HG02588 (cell line): ENCODE results near the gene TULP1.

Experiments used
- ATAC-seq: cut with Tn5 transposase; IDR thresholded peaks from one replicate; pipeline ENCODE4 v1.9.1; 2021; ENCODE audit warnings: mild to moderate bottlenecking, moderate library complexity; ENCODE audit not compliant: unreplicated experiment

The TULP1 gene

DNA sequence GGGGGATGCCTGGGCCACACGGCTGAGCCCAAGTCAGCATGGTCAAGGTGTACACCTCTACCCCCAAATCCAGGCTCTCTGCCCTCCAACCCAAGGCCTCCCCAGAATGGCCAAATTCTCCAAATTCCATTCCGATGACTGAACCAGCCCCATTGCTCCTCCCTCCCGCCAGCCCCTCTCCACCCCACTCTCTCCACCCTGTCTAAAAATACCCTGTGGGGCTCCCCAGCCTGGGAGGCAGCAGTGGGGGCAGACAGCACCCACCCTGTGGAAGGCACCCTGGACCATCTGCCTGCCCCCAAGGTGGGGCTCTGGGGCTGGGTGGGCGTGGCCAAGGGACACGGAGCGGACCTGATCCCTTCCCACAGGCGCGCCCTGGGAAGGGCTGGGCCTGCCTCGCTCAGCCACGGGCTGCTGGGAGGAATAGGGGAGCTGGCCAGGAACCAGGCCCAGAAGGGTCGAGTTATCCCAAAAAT is 27.3 kb downstream of the TULP1 start:
- no peak for ATAC-seq

DNA sequence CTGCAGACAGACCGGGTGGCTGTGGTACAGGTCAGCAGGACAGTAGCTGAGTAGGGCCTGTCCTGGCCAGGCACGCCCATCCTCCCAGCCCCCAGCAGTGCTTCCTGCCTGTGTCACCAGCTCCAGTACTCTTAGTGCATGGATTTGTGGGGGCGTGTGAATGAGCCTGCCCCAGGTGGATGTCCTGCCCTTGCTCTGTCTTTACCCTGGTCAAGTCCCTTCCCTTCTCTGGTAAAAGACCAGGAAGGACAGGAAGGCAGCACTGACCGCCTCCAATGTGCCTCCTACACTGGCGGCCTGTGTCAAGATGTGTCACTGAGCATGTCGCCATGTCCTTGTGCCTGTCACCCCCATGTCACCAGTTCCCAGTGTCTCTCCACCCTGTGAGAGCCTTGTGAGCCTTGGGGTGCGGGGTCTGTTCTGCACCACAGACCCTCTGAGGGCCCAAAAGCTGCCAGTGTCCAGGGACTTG is 27.7 kb downstream of the TULP1 start:
- no peak for ATAC-seq

DNA sequence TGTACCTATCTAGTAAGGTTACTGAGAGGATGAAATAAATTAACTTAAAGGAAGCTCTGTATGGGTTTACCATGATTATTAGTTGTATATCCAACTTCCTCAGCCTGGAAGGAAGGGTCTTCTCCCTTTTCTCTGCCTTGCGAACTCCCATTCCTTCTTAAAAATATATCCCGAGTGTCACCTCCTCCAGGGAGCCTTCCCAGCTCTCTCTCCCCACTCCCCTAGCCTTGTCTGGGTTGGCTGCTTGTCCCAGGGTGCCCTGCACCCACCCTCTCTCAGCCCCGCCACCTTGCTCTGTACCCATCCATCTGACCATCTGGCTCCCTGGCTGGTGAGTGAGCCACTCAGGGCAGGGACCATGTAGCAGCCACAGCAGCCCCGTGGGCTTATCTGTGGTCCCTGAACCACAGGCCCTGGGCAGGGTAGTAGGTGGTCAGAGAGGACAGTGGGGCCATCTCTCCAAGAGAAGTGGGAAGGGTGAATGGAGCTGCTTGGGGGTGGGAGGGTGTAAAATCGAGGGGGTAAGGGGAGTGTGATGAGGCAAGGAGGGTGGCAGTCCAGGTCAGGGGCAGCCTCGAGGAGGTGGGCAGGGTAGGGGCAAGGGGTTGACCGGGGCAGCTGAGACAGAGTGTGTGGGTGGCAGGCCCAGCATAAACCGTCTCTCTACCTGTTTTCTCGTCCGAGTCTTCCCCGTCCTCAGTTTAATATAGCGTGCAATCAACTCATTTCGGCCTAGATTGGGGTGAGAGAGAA is 28.6 kb downstream of the TULP1 start:
- ATAC-seq = no peak

DNA sequence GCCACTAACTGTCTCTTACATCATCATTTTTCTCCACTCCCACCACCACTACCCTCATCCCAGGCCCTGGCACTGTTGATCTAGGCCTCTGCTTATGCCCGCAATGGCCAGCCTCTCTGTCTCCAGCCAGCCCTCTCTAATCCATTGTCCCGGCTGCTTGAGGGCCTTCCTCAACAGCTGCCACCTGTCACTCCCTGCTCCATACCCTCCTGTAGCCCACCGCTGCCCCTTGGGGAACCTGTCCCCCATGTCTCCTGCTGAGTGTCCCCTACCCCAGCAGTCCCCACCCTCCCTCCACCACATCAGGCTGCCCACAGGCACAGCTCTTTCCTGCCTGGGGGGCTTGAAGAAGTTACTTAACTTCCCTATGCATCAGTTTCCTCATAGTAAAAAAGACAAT is 29.2 kb downstream of the TULP1 start:
- ATAC-seq = no peak

DNA sequence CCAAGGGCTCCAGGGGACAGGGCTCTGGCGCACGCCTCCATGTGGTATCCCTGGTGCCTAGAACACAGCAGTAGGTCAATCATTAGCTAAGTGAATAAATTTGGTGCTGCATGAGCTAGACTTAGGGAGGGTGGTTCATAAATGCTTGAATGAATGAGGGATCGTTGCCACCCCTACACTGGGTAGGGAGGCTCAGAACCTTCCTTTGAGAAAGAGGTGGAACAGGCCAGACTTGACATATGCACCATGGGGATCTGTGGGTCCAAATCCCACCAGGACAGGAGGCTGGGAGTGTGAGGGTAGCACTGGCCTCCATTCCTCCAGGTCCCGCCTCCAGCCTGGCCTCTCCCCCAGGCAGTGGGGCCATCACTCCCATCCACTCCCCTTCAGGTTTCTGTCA is 29.6 kb downstream of the TULP1 start:
- ATAC-seq = no peak

- no peak for ATAC-seq
Measured at GRCh38 chr6:35481226-35481625, 31.5 kb downstream of the TULP1 start.

- no peak for ATAC-seq
Measured at GRCh38 chr6:35480176-35480575, 32.5 kb downstream of the TULP1 start.

- ATAC-seq = no peak
Measured at GRCh38 chr6:35478259-35478658, 34.4 kb downstream of the TULP1 start.

DNA sequence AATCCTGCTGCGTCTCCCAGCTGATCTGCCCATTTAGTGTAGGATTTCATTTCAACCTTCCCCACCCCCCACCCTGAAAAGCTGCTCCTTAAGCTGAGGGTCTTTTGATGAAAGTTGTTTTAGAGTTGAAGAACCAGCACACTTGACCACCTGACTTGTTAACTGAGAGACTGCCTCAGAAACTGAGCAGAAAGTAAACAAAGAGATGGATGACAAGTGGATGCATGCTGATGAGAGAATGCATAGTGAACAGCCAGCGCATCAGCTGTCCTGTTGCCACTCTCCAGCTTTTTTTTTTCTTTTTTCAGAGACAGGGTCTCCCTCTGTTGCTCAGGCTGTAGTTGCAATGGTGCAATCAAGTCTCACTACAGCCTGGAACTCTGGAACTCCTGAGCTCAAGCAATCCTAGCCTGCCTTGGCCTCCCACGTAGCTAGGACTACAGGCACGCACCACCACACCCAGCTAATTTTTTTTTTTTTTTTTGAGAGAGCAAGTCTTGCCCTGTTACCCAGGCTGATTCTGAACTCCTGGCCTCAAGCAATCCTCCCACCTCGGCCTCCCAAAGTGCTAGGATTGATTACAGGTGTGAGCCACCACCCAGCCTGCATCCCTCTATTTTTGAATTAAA is 35.0 kb downstream of the TULP1 start:
- ATAC-seq = no peak

- ATAC-seq = no peak
Measured at GRCh38 chr6:35477028-35477427, 35.7 kb downstream of the TULP1 start.

DNA sequence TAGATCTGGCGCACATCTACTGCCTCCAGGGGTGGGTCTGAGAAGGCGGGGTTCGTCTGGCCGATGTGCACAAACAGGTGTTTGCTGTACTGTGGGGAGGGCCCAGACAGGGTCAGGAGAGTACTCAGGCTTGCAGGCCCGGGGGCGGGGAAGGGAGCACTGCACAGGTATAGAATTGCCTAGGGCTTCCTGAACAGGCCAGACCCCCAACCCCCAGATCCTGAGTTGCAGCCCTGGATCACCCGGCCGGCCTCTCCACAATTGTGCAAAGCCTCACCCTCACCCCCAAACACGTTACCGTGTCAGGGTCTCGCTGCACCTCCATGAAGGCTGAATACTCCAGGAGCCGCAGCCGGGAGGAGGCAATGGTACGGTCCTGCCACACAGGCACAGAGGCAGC is 36.7 kb downstream of the TULP1 start:
- ATAC-seq = no peak

DNA sequence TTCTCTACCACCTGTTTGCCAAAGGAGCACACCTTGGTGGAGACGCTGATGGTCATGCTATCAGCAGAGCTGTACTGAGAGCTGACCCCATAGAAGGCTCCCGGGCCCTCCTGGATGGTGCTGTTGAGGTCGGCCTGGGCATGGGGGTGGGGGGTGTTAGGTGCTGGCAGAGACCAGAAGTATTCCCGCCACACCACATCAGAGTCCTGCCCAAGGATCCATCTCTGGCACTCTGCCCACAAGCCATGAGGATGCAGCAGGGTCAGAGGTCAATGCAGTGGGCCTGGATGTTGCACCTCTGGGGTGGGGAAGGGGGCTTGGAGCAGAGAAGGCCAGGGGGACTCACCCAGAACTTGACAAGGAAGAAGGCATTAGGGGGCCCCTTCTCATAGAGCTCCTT is 37.1 kb downstream of the TULP1 start:
- no peak for ATAC-seq

- no peak for ATAC-seq
Measured at GRCh38 chr6:35474942-35475570, 37.6 kb downstream of the TULP1 start.

DNA sequence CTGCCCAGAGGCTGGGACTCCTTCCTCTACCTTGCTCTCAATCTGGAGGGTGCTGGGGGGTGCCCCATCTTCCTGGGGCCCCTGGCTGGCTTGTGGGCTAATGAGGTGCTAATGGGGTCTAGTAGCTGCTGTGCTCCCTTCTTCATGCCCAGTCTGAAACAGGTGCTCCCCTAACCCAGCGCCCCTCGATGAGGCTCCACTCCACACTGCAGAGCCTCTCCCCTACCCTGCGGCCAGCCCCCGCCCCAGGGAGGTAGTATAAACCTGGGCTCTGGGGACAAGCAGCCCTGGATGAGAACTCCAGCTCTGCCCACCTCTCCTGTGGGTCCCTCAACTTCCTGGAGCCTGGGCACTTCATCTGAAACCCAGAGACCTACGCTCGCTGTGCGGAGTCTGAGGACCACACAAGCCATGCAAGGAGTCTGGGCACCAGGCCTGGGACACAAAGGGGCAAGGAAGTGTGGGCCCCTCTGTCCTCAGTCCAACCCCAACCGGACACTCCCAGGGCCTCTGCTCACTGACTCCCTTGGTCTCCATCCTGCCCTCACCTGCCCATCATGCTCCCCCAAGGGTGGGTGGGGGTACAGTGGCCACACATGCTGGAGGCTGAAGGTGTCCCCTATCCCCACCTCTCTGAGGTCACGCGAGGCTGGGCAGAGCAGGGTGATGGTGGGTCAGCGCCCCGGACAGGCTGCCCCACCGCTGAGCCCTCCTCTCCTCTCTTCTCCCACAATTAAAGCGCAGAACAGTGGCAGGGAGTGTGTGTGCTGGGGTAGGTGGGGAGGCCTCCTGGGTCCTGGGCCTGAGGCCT is 38.4 kb downstream of the TULP1 start:
- no peak for ATAC-seq

GRCh38 chr6:35473850-35474130 is 38.9 kb downstream of the TULP1 start:
- no peak for ATAC-seq

GRCh38 chr6:35473075-35473849 is 39.4 kb downstream of the TULP1 start:
- no peak for ATAC-seq

- ATAC-seq = no peak
Measured at GRCh38 chr6:35471836-35472345, 40.8 kb downstream of the TULP1 start.

- no peak for ATAC-seq
Measured at GRCh38 chr6:35470663-35471120, 42.0 kb downstream of the TULP1 start.

DNA sequence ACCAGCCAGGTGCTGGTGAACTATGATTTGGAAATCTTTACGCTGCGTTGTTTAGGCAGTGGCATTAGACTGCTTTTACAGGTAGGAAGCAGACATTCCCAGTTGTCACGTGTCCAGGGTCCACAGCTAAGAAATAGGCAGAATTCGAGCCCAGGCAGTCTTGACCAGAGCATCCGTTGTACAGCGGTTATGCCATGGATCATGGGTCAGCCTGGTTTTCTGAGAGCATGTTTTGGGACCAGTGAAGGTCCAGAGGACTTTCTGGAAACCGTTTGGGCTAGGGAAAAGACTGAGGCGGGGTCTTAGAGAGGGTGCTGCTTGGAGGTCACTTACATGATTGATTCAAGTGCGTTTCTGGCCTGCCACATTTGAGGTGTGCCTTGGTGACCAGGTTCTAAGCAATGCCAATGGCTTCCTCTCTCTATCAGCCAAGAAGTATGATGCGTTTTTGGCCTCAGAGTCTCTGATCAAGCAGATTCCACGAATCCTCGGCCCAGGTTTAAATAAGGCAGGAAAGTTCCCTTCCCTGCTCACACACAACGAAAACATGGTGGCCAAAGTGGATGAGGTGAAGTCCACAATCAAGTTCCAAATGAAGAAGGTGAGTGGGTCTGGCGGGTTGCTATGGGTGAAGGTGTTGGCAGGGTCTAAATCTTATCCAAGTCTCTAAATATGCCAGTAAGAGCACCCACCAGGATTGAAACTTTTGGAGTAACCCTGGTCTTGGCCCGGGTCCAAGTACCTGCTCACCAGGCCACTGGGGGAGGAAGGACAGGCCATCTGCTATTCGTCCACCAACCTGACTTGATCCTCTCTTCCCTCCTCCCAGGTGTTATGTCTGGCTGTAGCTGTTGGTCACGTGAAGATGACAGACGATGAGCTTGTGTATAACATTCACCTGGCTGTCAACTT is 42.7 kb downstream of the TULP1 start:
- ATAC-seq = no peak
